HG03460 (cell line): ENCODE measurements around the gene CNTN5.

Source experiments
- ATAC-seq: cut with Tn5 transposase; IDR thresholded peaks from one replicate; pipeline ENCODE4 v1.9.1; 2021; ENCODE audit not compliant: unreplicated experiment

CNTN5 gene

GRCh38 chr11:99162819-99163218 is 142.1 kb downstream of the CNTN5 start:
- ATAC-seq, result no peak

- no peak for ATAC-seq
These were observed 149.8 kb downstream of the CNTN5 start for GRCh38 chr11:99170591-99170990.

DNA sequence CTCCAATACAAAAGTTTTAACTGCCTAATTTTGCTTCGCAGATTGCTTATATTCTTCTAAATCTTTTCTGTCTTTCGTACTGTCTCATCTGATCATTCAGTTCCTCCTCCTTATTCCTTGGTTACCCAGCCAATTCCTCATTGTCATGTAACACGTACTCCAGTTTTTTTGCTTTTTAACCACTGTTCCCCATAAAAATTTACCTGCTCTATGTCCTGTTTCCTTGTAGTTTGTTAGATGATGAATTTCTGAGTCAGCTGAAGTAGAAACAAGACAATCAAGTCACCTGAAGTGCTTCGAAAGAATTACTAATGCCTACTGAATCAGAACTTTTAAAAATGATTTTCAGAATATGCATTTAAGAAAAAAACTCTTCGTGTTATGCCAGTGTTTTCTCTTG is 150.6 kb downstream of the CNTN5 start:
- ATAC-seq, result no peak

GRCh38 chr11:99176430-99176829 is 155.7 kb downstream of the CNTN5 start:
- ATAC-seq, result no peak

- no peak for ATAC-seq
These were observed 156.7 kb downstream of the CNTN5 start for GRCh38 chr11:99177446-99177845.

GRCh38 chr11:99184146-99184545 is 163.4 kb downstream of the CNTN5 start:
- no peak for ATAC-seq

- no peak for ATAC-seq
These were observed 167.5 kb downstream of the CNTN5 start for GRCh38 chr11:99188221-99188620.

GRCh38 chr11:99192716-99193115 is 172.0 kb downstream of the CNTN5 start:
- no peak for ATAC-seq

DNA sequence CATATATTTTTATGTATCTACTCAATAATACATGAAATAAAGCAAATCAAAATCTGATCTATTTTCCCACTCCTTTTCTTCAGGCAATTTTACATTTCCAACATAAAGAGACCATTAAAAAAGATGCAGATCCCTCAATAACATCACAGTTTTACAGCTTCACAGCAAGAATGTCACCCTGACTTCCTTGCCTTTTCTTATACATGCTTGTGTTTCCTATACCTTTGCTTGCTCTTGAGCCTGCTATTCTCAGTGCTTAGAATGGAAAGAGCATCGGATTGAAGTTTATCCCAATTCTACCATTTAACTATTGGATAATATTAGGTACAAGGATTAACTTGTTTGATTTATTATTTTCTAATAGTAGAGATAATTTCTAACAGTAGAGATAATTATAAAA is 176.7 kb downstream of the CNTN5 start:
- ATAC-seq, result no peak

DNA sequence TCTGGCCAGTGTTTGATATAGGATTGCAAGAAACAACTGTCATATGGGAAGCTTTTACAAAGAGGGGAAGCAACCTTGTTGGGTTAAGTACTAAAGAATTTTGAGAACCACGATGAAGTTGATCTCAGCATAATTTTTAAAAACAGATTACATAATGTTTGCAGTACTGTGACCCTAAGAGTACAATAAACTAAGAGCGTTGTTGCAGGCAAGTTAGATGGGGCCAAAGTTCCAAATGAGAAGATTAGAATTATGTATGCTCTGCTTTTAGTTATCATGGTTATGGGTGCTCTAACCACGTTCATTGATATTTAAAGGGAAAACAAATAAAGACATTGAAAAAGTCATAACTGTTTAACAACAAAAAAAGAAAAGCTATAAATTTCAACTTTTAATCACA is 177.5 kb downstream of the CNTN5 start:
- ATAC-seq, result no peak

DNA sequence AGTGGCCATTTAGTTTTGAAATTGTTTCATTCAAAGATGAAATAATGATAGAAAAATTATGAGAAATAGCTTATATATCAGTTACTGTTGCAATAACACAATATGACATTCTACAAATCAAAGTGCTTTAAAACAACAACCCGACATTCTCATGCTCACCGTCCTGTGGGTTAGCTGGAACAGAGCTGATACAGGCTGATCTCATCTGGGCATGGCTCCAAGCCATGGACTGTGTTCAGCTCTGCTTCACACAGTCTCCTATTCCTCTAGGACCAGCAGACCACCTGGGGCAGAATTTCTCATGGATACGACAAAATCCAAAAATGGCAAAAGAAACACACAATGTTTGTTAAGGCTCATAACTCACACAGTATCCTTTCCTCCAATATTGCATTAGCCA is 178.6 kb downstream of the CNTN5 start:
- ATAC-seq, result no peak

DNA sequence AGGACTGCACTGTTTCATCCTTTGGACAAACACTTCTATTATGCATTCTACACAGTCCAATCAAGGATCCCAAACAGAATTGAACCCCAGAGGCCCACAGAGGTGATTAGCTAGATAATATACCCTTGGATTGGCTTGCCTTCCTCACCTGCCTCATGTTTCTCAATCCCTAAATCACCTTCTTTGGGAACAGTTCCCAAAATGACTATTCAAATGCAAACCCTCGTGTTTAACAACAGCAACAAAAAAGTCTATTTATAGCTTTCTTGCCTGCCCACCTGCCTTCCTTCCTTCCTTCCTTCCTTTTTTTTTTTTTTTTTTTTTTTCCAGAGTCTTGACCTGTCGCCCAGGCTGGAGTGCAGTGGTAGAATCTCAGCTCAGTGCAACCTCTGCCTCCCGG is 180.0 kb downstream of the CNTN5 start:
- no peak for ATAC-seq

DNA sequence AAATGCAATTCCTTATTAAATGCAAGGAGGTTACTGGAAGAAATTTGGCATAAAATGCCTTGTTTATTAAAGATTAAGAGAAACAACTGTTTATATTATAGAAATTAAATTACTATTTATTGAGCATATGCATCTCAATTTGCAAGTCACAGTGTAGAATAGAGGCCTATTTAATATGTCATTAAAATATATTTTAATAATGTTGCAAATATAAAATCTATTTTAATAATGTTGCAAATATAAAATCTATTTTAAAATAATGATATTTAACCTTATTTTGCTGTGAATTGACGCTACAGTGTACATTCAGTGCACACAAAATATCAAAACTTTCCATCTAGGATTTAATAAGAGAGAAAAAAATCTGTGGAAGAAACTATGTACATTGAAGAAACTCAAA is 188.1 kb downstream of the CNTN5 start:
- ATAC-seq, result no peak

- ATAC-seq, result no peak
These were observed 208.8 kb downstream of the CNTN5 start for GRCh38 chr11:99229544-99229943.

DNA sequence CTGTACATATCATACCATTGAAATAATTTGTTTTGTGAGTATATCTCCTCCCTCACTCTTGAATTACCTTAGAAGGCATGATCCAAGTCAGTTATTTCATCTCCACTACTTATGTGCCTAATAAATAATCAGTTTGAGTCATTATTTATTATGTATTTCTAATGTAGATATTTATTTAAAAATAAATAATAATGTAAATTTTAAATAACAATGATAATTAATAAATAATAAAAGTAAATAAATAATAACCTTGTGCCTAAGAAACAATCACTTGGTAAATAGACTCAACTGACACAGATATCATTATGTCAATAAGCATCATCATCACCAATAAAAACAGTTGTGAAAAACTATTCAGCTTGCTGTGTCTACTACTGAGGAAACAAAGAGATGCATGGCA is 213.8 kb downstream of the CNTN5 start:
- ATAC-seq, result no peak

DNA sequence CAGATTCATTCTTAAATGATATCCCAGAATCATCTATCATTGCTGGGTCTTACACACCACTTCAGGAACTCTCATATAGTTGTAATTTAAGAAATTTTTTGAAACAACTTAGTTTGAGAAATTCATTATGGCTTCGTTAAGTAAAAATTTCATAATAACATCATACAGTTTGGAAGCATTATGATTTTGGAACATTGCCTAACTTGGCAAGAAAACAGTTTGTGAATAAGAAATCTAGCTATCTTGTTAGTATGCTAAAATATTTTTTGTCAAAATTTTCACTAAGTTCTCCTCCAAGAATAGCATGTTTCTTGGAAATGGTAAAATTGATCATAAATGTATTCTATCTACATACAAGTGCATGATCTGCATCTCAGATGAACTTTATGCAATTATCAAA is 217.7 kb downstream of the CNTN5 start:
- no peak for ATAC-seq

DNA sequence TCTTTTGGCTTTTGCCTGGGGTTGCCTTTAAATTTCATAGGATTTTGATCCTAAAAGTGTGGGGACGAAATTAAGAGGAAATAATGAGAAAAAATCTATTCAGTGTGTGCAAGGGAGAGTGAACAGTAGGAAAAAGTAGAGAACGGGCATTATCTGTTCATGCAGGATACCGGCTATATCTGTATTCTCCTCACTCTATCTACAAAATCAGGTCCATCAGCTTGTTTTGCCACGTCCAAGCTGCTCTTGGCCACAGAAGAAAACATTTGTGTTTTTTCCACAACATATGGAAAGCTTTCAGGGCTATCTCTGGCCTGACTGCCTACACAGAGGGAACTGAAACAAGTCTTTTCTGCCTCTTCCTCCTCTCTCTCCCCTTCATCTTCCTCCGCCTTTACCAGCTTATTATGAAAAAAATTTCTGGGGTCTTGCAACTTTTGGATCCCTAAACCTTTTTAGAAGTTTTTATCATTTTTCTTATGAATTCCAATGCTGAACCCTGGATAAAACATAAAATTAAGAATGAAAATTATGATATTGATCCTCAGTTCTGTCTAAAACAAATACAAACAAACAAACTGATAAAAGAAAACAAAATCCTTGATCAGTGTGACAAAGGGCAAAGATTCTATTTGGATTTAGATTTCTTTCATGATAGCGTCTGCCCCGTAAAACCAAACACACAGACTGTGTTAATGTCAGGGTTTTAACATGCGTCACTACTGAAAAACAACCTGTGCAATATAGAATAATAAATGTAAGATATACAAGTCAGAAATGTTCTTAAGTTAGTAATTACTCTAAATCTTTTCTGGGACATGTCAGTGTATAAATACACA is 219.7 kb downstream of the CNTN5 start:
- no peak for ATAC-seq

DNA sequence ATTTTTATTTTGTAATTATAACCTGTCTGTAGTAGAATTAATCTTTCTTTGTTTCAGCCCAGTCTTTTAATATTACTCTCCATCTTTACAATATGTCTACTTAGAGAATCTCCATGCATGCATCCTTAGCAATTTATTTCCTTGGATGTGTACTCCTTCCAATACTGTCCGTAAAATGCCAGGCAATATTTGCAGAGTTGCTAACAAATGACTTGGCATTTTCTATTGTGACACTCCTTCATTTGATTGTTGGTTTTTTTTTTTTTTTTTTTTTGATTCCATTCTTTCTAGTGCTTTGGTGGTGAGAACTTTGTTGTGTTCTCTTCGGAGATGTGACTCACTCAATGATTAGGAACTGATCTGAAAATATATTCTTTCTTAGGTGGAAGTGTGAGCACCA is 220.3 kb downstream of the CNTN5 start:
- ATAC-seq, result no peak

- ATAC-seq, result no peak
These were observed 223.9 kb downstream of the CNTN5 start for GRCh38 chr11:99244613-99245012.

DNA sequence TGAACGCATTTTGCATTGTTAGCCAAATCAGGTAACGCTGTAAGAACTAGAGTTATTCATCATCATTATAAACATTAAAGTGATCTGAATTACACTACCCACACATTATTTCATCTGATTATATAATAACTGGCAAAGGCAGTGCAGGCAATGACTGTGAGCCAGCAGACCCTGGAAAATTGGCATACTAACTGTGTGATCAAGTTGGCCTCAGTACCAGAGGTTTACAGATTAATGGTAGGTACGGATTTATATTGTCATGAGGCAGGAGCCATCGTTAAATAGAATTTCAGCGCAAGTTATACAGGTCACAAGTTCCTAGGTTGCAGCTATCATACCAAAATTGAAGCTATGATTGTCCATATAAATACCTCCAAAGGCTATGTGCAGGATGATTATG is 225.4 kb downstream of the CNTN5 start:
- no peak for ATAC-seq

DNA sequence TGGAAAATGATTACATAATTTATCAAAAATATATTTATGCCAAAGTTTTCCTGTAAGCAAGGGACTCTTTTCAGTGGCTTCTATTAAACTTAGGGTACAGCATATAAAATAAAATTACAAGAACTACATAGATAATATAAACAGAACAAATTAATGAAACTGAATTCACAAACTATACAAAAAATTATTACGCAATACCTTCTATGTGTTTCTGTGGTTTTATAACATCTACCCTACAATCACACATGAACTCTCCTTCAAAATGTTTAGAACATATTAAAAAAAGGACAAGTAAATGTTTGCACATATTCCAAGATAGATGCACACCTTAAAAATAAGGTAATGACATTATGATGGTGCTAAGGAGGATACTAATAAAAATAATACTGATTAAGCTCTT is 235.9 kb downstream of the CNTN5 start:
- ATAC-seq, result no peak

DNA sequence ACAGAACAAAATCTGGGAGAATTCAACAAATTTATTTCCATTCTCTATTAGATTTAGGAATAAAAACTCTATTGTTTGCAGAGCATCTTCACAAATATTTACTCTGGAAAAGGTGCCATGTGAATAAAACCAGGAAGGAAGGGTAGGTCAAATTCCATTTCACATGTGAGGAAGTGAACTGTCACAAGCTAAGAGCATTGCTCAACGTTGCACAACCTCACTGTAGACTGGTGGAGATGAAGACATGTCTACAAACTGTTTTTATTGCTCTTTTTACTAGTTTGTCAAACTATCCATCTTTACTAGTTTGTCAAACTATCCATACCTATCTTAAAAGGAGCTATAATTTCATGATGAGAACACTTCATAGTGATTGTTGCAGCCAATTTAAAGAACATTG is 236.4 kb downstream of the CNTN5 start:
- no peak for ATAC-seq

- no peak for ATAC-seq
These were observed 239.9 kb downstream of the CNTN5 start for GRCh38 chr11:99260696-99261095.
